MM.1S (cell line): Measurements from ENCODE around the gene RXFP1.
A peak's percentile ranks its signal among the peaks of the same experiment; 100 is the strongest.

ENCODE experiments used
- CTCF ChIP-seq: fragments of 300-600 bp; sonication (generic); IDR thresholded peaks from 2 replicates; pipeline ENCODE4 v1.5.1; 2016; ENCODE audit warnings: antibody characterized with exemption, low read length, mixed read lengths
- EZH2 ChIP-seq: fragments of 300-600 bp; sonication (generic); optimal IDR thresholded peaks from 2 replicates; pipeline ENCODE3; 2017; ENCODE audit warnings: low read depth, mild to moderate bottlenecking, antibody characterized with exemption, low read length, mixed read lengths

DNA sequence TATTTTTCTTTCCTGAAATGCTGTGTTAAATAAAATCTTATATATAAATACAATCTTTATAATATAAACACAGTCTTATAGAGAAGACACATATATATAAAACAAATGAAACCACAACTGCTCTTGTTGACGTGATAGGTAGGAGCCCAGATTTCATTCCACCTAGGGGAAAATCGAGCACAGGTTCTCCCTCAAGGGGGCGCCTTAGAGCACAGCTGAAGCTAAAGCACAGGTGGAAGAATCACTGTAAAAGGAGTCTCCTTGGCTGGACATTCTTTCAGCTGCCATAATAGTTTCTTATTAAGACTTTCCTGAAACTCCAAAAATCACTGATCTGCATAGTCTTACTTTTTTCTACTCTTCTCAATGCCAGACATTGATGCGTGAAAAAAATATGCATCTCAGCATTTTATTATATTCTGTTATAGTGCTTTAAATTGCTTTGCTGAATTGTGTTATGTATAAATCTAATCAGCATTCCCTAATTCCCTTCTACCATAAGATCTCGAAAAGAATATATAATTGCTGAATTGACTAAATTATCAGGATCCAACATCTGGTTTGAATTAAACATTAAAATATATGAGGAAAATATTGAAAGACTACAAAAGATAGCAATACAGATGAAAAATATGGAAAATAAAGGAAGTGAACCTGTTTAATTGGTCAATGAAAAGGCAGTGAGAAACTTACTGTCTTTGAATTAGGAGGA is 25.5 kb upstream of the RXFP1 start:
- TF ChIP-seq CTCF, result peak; percentile 59
- no peak for TF ChIP-seq EZH2
